ENCODE results near the gene SFXN4.

GRCh38 chr10:119125942-119126341 lies 39.6 kb downstream of the SFXN4 start:
- TF ChIP-seq CTCF (conservative IDR thresholded peaks at IDR 0.05) = no peak
- TF ChIP-seq EZH2 (IDR thresholded peaks at IDR 0.05; ENCODE audit: low read depth) = no peak

Measured in PC-9 (cell line).